OCI-LY7 (cell line): Measurements from ENCODE around the gene NEDD9.

Source experiments
- EZH2phosphoT487 ChIP-seq: fragments of 200-600 bp; sonication (generic); IDR thresholded peaks from 2 replicates; pipeline ENCODE4 v1.6.1; 2018; ENCODE audit warnings: low read depth, borderline replicate concordance, mild to moderate bottlenecking, mixed run types, antibody characterized with exemption, low read length, moderate library complexity, mixed read lengths
- TF ChIP-seq, protein P1 (sequence below): fragments of 200-600 bp; sonication (generic); conservative IDR thresholded peaks from 2 replicates; pipeline ENCODE4 v1.5.1; 2014; ENCODE audit warnings: mild to moderate bottlenecking, antibody characterized with exemption, low read length, moderate library complexity, mixed read lengths

DNA sequence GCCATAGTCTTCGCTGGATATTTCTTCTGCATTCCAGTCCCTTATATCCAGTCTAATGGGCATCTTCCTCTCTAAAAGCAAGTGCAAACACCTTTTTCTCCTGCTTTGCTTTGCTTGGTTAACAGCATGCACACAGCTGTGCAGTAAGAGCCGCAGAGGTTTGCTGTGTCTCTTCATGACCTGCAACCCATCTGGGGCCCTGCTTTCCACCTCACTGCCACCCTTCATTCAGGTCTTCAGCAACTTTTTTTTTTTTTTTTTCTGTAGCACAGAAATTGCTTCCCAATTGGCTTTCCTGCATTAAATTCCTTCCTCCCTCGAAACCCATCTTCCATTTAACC lies 14.4 kb downstream of the NEDD9 start:
- TF ChIP-seq, protein P1, sequence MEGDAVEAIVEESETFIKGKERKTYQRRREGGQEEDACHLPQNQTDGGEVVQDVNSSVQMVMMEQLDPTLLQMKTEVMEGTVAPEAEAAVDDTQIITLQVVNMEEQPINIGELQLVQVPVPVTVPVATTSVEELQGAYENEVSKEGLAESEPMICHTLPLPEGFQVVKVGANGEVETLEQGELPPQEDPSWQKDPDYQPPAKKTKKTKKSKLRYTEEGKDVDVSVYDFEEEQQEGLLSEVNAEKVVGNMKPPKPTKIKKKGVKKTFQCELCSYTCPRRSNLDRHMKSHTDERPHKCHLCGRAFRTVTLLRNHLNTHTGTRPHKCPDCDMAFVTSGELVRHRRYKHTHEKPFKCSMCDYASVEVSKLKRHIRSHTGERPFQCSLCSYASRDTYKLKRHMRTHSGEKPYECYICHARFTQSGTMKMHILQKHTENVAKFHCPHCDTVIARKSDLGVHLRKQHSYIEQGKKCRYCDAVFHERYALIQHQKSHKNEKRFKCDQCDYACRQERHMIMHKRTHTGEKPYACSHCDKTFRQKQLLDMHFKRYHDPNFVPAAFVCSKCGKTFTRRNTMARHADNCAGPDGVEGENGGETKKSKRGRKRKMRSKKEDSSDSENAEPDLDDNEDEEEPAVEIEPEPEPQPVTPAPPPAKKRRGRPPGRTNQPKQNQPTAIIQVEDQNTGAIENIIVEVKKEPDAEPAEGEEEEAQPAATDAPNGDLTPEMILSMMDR, result no peak
- no peak for TF ChIP-seq EZH2phosphoT487
